Cerebellar cortex (tissue), 1 donor: Measurements from ENCODE around the gene CLRN2.
A peak's percentile ranks its signal among the peaks of the same experiment; 100 is the strongest.
"Not testable (repeated sequence)": the region's sequence is repeated elsewhere in the genome, so short reads cannot be mapped to it uniquely, and the experiment has no call there.

Experiments
- DNase-seq: peaks from one replicate; pipeline ENCODE4 v3.0.0-alpha.2; 2015; ENCODE audit warnings: low spot score

CLRN2 gene

GRCh38 chr4:17545374-17546140, 30.6 kb downstream of the CLRN2 start:
- DNase-seq: peak; percentile 68

- DNase-seq: peak; percentile 3
These were observed 31.3 kb downstream of the CLRN2 start for GRCh38 chr4:17546222-17546621.

DNA sequence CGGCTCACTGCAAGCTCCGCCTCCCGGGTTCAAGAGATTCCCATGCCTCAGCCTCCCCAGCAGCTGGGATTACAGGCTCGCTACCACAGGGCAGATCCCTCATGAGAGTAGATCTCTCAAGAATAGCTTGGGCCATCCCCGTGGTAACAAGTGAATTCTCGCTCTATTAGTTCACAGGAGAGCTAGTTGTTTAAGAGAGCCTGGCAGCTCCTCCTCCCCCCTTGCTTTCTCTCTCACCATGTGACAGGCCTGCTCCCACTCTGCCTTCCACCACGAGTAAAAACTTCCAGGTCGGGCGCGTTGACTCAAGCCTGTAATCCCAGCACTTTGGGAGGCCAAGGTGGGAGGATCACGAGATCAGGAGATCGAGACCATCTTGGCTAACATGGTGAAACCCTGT, 31.7 kb downstream of the CLRN2 start:
- DNase-seq: no peak

DNA sequence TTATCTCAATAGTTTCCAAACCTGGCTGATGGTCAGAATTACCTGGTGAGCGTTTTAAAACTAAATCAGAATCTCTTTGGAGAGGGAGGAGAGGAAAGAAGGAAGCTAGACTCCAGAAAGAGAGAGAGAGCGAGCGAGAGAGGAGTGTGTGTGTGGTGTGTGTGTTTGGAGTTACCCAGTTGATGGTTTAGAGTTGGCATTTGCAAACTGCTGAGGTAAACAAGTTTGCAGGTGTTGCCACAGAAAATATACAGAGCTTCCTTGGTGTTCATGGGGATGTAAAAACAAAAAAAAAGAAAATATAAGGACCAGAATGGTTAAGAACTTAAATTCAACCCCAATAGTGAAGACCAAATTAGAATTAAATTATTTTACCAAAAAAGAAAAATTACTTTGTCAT, 35.6 kb downstream of the CLRN2 start:
- no peak for DNase-seq

GRCh38 chr4:17552427-17552826, 37.5 kb downstream of the CLRN2 start:
- DNase-seq: no peak

DNA sequence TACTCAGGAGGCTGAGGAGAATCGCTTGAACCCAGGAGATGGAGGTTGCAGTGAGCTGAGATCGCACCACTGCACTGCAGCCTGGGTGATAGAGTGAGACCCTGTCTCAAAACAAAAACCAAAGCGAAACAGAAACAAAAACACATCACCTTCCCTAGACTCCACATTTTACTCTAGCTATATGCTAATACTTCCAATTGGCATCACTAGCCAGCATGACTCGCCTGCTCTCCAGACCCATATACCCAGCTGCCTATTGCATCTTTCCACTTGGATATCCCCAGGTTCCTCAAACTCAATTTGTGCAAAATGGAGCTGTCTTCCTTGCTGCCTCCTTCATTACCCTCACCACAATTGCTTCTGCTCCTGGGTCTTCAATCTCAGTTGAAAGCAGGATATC, 39.6 kb downstream of the CLRN2 start:
- no peak for DNase-seq

DNA sequence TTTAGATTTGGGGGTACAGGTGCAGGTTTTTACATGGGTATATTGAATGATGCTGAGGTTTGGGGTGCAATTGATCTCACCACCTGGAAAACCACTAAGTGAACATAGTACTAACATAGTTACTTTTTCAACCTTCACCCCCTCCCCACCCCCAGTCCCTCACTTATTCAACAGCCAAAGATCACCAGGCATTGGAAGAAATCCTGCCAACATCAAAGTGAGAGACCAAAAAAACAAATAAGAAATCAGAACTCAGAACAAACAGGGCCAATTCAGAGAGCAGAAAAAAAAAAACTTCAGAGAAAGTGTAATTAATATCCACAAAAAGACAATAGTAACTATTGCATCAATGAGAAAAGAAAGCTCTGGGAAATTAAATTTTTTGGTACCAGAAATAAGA, 41.5 kb downstream of the CLRN2 start:
- no peak for DNase-seq

DNA sequence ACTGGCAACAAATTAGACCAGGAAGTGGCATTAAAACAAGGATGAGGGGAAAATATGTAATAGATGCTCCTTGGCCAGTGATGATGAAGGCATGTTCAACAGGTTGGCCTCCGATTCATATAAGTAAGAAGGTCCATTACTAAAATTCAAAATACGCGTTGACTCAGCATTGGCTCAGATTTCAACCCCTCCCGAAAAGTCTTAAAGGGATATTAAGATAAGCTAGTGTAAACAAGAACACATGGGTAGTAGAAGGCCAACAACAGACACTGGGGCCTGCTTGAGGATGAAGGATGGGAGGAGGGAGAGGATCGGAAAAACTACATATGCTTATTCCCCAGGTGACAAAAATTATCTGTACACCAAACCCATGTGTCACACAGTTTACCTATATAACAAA, 42.9 kb downstream of the CLRN2 start:
- no peak for DNase-seq

DNA sequence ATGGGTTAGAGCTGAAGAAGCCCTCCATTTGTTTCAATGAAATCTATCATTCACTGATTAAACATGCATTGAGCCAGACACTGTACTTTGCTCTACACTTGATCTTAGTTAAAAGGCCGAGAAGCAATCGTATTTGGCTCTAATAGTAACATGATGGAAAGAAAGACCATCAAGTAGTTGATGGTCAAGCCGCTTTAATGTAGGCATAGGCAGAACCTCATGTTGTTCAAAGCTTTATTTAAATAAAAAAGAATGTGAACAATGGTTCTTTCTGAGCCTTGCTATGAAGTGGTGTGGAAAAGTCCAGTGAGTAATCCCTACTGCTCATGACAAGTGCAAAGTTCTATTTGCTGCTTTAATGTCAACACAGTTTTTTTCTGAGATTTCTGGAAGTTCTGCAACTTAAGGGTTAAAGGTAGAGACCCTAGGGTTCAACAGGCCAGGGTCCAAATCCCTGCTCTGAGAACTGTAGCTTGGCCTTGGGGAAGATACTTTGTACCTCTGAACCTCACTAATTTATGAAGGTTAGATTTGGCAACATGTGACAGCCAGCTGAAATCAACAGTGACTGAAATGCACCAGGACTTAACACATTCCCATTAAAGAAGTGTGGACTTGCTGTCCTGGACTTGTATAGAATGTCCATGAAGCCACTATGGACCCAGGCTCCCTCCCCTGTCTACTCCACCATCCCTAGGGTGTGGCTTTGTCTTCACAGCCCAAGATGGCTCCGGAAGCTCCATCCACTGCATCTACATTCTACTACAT, 44.2 kb downstream of the CLRN2 start:
- no peak for DNase-seq

DNA sequence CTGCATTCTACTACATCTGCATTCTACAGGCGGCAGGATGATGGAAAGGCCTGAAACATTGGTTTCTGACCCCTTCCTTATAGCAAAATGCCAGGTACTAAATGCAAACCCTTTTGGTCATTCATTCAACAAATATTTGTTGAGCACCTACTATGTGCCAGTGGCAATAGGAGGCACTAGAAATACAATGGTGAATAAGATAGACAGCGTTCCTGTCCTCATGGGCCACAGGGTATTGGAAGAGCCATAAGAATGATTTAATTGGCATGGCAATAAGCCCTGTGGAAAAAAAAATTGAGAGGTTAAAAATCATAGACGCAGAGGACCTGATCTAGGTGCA, 44.7 kb downstream of the CLRN2 start:
- no peak for DNase-seq

- DNase-seq: no peak
These were observed 45.2 kb downstream of the CLRN2 start for GRCh38 chr4:17560065-17560673.

DNA sequence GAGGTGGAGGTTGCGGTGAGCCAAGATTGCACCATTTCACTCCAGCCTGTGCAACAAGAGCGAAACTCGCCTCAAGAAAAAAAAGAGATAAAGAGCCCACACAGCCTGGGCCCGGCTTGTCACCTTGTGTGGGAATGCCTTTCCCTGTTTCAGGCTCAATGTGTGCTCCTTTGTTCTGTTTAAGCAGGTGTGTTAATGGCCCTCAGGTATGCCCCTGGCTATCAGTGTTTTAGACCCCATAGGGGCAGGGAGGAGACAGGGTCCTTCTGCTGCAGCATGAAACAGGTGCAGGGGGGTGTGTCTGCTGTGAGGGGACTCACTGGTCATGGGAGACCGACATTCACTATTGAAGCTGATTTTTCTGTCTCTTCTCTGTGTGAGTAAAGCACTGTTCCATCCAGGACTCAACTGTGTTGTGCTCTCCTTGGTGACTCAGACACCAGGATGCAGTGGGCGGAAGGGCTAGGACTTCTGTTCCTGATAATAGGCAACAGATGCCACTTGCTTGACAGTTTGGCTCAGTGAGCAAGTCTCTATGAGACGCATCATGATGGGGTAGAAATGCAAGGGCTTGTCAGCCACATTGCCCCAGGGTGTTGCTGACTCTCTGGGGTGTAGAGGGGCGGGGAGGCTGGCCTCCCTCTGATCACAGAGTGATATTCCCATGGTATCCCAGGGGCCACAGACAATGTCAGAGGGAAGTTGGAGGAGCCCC, 46.4 kb downstream of the CLRN2 start:
- DNase-seq: peak; percentile 34

- DNase-seq: peak; percentile 24
These were observed 47.2 kb downstream of the CLRN2 start for GRCh38 chr4:17562157-17562556.

- no peak for DNase-seq
These were observed 50.9 kb downstream of the CLRN2 start for GRCh38 chr4:17565846-17566245.

GRCh38 chr4:17567271-17567670, 52.3 kb downstream of the CLRN2 start:
- no peak for DNase-seq

DNA sequence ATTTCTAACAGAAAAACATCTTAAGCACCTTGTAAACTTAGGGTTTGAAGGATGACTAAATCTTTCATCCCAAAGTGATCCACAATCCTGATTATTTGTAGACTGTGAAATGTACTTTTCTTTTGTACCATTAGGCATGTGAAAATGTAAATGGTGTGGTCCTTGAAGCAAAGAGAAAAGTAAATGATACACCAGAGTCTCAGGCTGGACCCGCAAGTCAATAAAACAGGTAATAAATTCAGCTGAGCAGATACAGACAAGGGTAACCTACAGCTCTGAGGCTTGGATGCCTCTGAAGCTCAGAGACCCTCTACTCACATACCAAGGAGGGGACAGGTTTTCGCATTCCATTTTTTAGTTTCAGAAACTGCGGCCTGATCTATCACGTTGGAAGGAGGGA, 59.2 kb downstream of the CLRN2 start:
- no peak for DNase-seq

GRCh38 chr4:17575177-17575576, 60.2 kb downstream of the CLRN2 start:
- DNase-seq: not testable (repeated sequence)
